ENCODE results near the gene PRRT1.

The PRRT1 gene

GRCh38 chr6:32183483-32184083 lies 31.8 kb upstream of the PRRT1 start:
- no peak for TF ChIP-seq ZNF274 (IDR thresholded peaks at IDR 0.05; ENCODE audit: low read depth, low read length)
- H3K4me3 ChIP-seq (ENCODE audit: low read length) = no peak overlapping the region

- TF ChIP-seq ZNF274 (IDR thresholded peaks at IDR 0.05; ENCODE audit: low read depth, low read length) = no peak
Observed at GRCh38 chr6:32183030-32183429, 31.3 kb upstream of the PRRT1 start.

GRCh38 chr6:32182555-32182981 lies 30.8 kb upstream of the PRRT1 start:
- no peak for TF ChIP-seq ZNF274 (IDR thresholded peaks at IDR 0.05; ENCODE audit: low read depth, low read length)
- H3K4me3 ChIP-seq (ENCODE audit: low read length) = no peak overlapping the region

More at GRCh38 chr6:32183030-32183429, 31.3 kb upstream of the PRRT1 start:
- H3K4me3 ChIP-seq (ENCODE audit: low read length) = no peak overlapping the region

GRCh38 chr6:32181915-32182529 lies 30.3 kb upstream of the PRRT1 start:
- TF ChIP-seq ZNF274 (IDR thresholded peaks at IDR 0.05; ENCODE audit: low read depth, low read length) = no peak

GRCh38 chr6:32181148-32181702 lies 29.5 kb upstream of the PRRT1 start:
- TF ChIP-seq ZNF274 (IDR thresholded peaks at IDR 0.05; ENCODE audit: low read depth, low read length) = no peak
- H3K4me3 ChIP-seq (ENCODE audit: low read length) = no peak overlapping the region

More at GRCh38 chr6:32181915-32182529, 30.3 kb upstream of the PRRT1 start:
- H3K4me3 ChIP-seq (ENCODE audit: low read length) = no peak overlapping the region

GRCh38 chr6:32179766-32180405 lies 28.1 kb upstream of the PRRT1 start:
- no peak for TF ChIP-seq ZNF274 (IDR thresholded peaks at IDR 0.05; ENCODE audit: low read depth, low read length)
- H3K4me3 ChIP-seq (ENCODE audit: low read length) = no peak overlapping the region; the same call in 1 of the 2 replicates

- H3K4me3 ChIP-seq (ENCODE audit: low read length) = peak overlapping the region; percentile 92
- TF ChIP-seq ZNF274 (IDR thresholded peaks at IDR 0.05; ENCODE audit: low read depth, low read length) = no peak
Observed at GRCh38 chr6:32178547-32179440, 27.1 kb upstream of the PRRT1 start.

GRCh38 chr6:32177788-32178546 lies 26.2 kb upstream of the PRRT1 start, which contains the start of gene RNF5:
Gene RNF5, plus strand, starts transcription at chr6:32178405. Its CDS starts 107 bp downstream, at chr6:32178512.
- TF ChIP-seq ZNF274 (IDR thresholded peaks at IDR 0.05; ENCODE audit: low read depth, low read length) = no peak
- peak within 1 kb of the TSS; percentile 92 for H3K4me3 ChIP-seq (ENCODE audit: low read length)

- TF ChIP-seq ZNF274 (IDR thresholded peaks at IDR 0.05; ENCODE audit: low read depth, low read length) = no peak
Observed at GRCh38 chr6:32177183-32177787, 25.5 kb upstream of the PRRT1 start.

GRCh38 chr6:32176476-32177182 lies 24.9 kb upstream of the PRRT1 start:
- peak overlapping the region; percentile 80 for H3K4me3 ChIP-seq (ENCODE audit: low read length)
- TF ChIP-seq ZNF274 (IDR thresholded peaks at IDR 0.05; ENCODE audit: low read depth, low read length) = no peak

More at GRCh38 chr6:32177183-32177787, 25.5 kb upstream of the PRRT1 start:
- H3K4me3 ChIP-seq (ENCODE audit: low read length) = peak overlapping the region; percentile 80

- no peak for TF ChIP-seq ZNF274 (IDR thresholded peaks at IDR 0.05; ENCODE audit: low read depth, low read length)
- H3K4me3 ChIP-seq (ENCODE audit: low read length) = peak within 1 kb of the TSS; percentile 81
Observed at GRCh38 chr6:32175711-32176475, 24.2 kb upstream of the PRRT1 start, which contains the start of gene AGPAT1. Gene AGPAT1, minus strand, starts transcription at chr6:32176084. Its CDS starts 4,588 bp downstream, at chr6:32171496.
